ENCODE measurements around the gene ZNF407. TPM values are rescaled to one million over a fixed set of nuclear protein-coding genes. Genes with fewer than 3 reads are reported as not detected.

ZNF407 gene
- total and polyA plus RNA-seq, 8 donors = 2.1 to 49.0 (median 14.6) TPM

- no peak overlapping the region for H3K27ac ChIP-seq
- no peak for DNase-seq
- H3K27me3 ChIP-seq = no peaks in the 10 kb centered on the region
- peaks cover 0 to 15% (median 3%) of the 10 kb centered on the region in 4 donors for H3K4me1 ChIP-seq
- no peaks in the 10 kb centered on the region for H3K9me3 ChIP-seq
- TF ChIP-seq POLR2A (IDR thresholded peaks at IDR 0.05) (no peak), CTCF (IDR thresholded peaks at IDR 0.05) (no peak), POLR2AphosphoS5 (IDR thresholded peaks at IDR 0.05) (no peak), EP300 (IDR thresholded peaks at IDR 0.05) (no peak)
- H3K4me3 ChIP-seq = no peak overlapping the region
- 88 to 93% (median 89%) methylated on average over 11 of the region's 11 CpGs for WGBS, 5 donors
- H3K36me3 ChIP-seq = peaks cover 0 to 23% (median 17%) of the 10 kb centered on the region in 4 donors
- intact Hi-C loops (cut with DNase I; ENCODE audit: low total_unique reads) = no loop called here
Measured at GRCh38 chr18:74892066-74892627, 294.5 kb downstream of the ZNF407 start.

GRCh38 chr18:74895686-74896085 is 298.0 kb downstream of the ZNF407 start:
- no peak overlapping the region for H3K4me3 ChIP-seq
- no peak overlapping the region for H3K27ac ChIP-seq
- 24 to 58% (median 29%) methylated on average over 1 of the region's 1 CpG for WGBS, 5 donors
- H3K36me3 ChIP-seq = peaks cover 0 to 8% (median 6%) of the 10 kb centered on the region in 4 donors
- peak in 1 of 2 donors; percentile 43 for DNase-seq
- H3K4me1 ChIP-seq = peaks cover 0 to 21% (median 3%) of the 10 kb centered on the region in 4 donors
- TF ChIP-seq EP300 (IDR thresholded peaks at IDR 0.05) (no peak), POLR2AphosphoS5 (IDR thresholded peaks at IDR 0.05) (no peak), POLR2A (IDR thresholded peaks at IDR 0.05) (no peak), CTCF (IDR thresholded peaks at IDR 0.05) (no peak)
- intact Hi-C loops (cut with DNase I; ENCODE audit: low total_unique reads) = no loop called here
- no peaks in the 10 kb centered on the region for H3K27me3 ChIP-seq
- H3K9me3 ChIP-seq = no peaks in the 10 kb centered on the region

- Histone ChIP-seq H3K4me1 (peaks cover 0 to 21% (median 3%) of the 10 kb centered on the region in 4 donors), H3K9me3 (no peaks in the 10 kb centered on the region), H3K4me3 (no peak overlapping the region), H3K27ac (no peak overlapping the region), H3K27me3 (no peaks in the 10 kb centered on the region), H3K36me3 (peaks cover 0 to under 1% (median 0%) of the 10 kb centered on the region in 4 donors)
- DNase-seq = peak; percentile 62 to 82
- TF ChIP-seq CTCF (IDR thresholded peaks at IDR 0.05) (peak in 5 of 7 experiments; percentile 60 to 82 (median 66)), POLR2A (IDR thresholded peaks at IDR 0.05) (no peak), POLR2AphosphoS5 (IDR thresholded peaks at IDR 0.05) (no peak), EP300 (IDR thresholded peaks at IDR 0.05) (no peak)
- intact Hi-C loops (cut with DNase I; ENCODE audit: low total_unique reads) = no loop called here
- WGBS, 5 donors = 22 to 34% (median 31%) methylated on average over 4 of the region's 4 CpGs
Measured at GRCh38 chr18:74896390-74896991, 298.8 kb downstream of the ZNF407 start.

- Histone ChIP-seq H3K27me3 (no peaks in the 10 kb centered on the region), H3K36me3 (no peaks in the 10 kb centered on the region), H3K4me3 (no peak overlapping the region), H3K9me3 (no peaks in the 10 kb centered on the region), H3K27ac (no peak overlapping the region), H3K4me1 (peaks cover 0 to 21% (median 3%) of the 10 kb centered on the region in 4 donors)
- 69 to 82% (median 79%) methylated on average over 5 of the region's 5 CpGs for WGBS, 5 donors
- no peak for TF ChIP-seq POLR2A (IDR thresholded peaks at IDR 0.05)
- TF ChIP-seq EP300 (IDR thresholded peaks at IDR 0.05) = no peak
- no peak for TF ChIP-seq CTCF (IDR thresholded peaks at IDR 0.05)
- TF ChIP-seq POLR2AphosphoS5 (IDR thresholded peaks at IDR 0.05) = no peak
- DNase-seq = no peak
- intact Hi-C loops (cut with DNase I; ENCODE audit: low total_unique reads) = no loop called here
Measured at GRCh38 chr18:74897971-74898657, 300.4 kb downstream of the ZNF407 start.

Data from stomach (tissue), 9 donors.